ENCODE measurements around the gene SERHL2. TPM values are rescaled to one million over a fixed set of nuclear protein-coding genes. Genes with fewer than 3 reads are reported as not detected.
A peak's percentile ranks its signal among the peaks of the same experiment; 100 is the strongest.

Gene SERHL2
- total RNA-seq, 1 experiment from 2014 or later: 1.0 TPM

GRCh38 chr22:42562279-42562678 lies 8.5 kb downstream of the SERHL2 start:
- peak overlapping the region in 2 of 3 experiments; percentile 31 to 83; a peak in 1 of 7 replicates for H3K27ac Mint-ChIP-seq
- WGBS (ENCODE audit: extremely low coverage, insufficient read length, low lambda C conversion rate): no CpG with 5 or more reads among the region's 8 CpGs
- no peak overlapping the region for H3K27ac ChIP-seq (ENCODE audit: insufficient read length, low read depth, low read length)

More at GRCh38 chr22:42562279-42562678, 8.5 kb downstream of the SERHL2 start:
- no peak overlapping the region for H3K14ac ChIP-seq (ENCODE audit: insufficient read depth, low read length)
- DNase-seq: no peak
- no peaks in the 10 kb centered on the region for H3K79me1 ChIP-seq (ENCODE audit: insufficient read depth, low read depth, low read length, poor library complexity, severe bottlenecking)
- H4K5ac ChIP-seq (ENCODE audit: insufficient read length, low read depth, low read length): no peak overlapping the region
- H2BK12ac ChIP-seq (ENCODE audit: insufficient read length, low read depth, low read length): no peak overlapping the region
- no peak for TF ChIP-seq CTCF (conservative IDR thresholded peaks at IDR 0.05)
- no peak overlapping the region for H3K18ac ChIP-seq (ENCODE audit: insufficient read length, low read depth, low read length)
- H3K4me2 ChIP-seq (ENCODE audit: insufficient read depth, insufficient read length, low read length): no peak overlapping the region
- H3K4me3 Mint-ChIP-seq: no peak overlapping the region
- H3K79me2 ChIP-seq (ENCODE audit: insufficient read depth, low read length): no peaks in the 10 kb centered on the region
- no peaks in the 10 kb centered on the region for H3K23me2 ChIP-seq (ENCODE audit: insufficient read length, low read depth, low read length, poor library complexity, severe bottlenecking)
- no peak overlapping the region for H2AK5ac ChIP-seq (ENCODE audit: insufficient read length, low read length)
- H3K9ac ChIP-seq (ENCODE audit: extremely low read depth, insufficient read length, low read length): no peak overlapping the region
- H3K4me1 Mint-ChIP-seq: peaks cover 9 to 21% of the 10 kb centered on the region in 2 experiments
- no peak overlapping the region for H4K8ac ChIP-seq (replicated peaks; ENCODE audit: insufficient read length, low read depth, low read length)
- H3K4me1 ChIP-seq (ENCODE audit: insufficient read depth, low read length): peaks cover 4% of the 10 kb centered on the region; the same call in 1 of the 2 replicates
- H3K4ac ChIP-seq (ENCODE audit: low read depth, low read length): no peak overlapping the region
- H3K27me3 Mint-ChIP-seq (ENCODE audit: low read depth): peaks cover 35% of the 10 kb centered on the region
- no peak overlapping the region for H3K56ac ChIP-seq (ENCODE audit: insufficient read length, low read depth, low read length)
- no peak overlapping the region for H2BK120ac ChIP-seq (ENCODE audit: low read depth, low read length, poor library complexity, severe bottlenecking)
- no peak overlapping the region for H2BK5ac ChIP-seq (ENCODE audit: insufficient read length, low read length)
- H3K9me3 Mint-ChIP-seq: peaks cover 0 to 3% of the 10 kb centered on the region in 2 experiments; a peak in 1 of 5 replicates
- H2BK15ac ChIP-seq (ENCODE audit: low read depth, low read length): no peak overlapping the region
- no peak overlapping the region for H2BK20ac ChIP-seq (ENCODE audit: low read depth, low read length, poor library complexity, severe bottlenecking)
- no peak overlapping the region for H2AFZ ChIP-seq (ENCODE audit: low read length)
- no peak overlapping the region for H3K23ac ChIP-seq (ENCODE audit: insufficient read length, low read depth, low read length)
- peaks cover 0 to 9% (median 3%) of the 10 kb centered on the region in 3 experiments; a peak in 5 of 7 replicates for H3K36me3 Mint-ChIP-seq (ENCODE audit: insufficient read depth in 1 of 3, low read depth in 3 of 3)
- H3T11ph ChIP-seq (ENCODE audit: low read length): no peak overlapping the region
- no peaks in the 10 kb centered on the region for H3K9me3 ChIP-seq (ENCODE audit: control insufficient read depth, low read depth, low read length)
- H3K27me3 ChIP-seq (ENCODE audit: insufficient read depth, low read length): no peaks in the 10 kb centered on the region
- H4K20me1 ChIP-seq (ENCODE audit: control insufficient read depth, insufficient read depth, insufficient read length): no peaks in the 10 kb centered on the region
- H4K91ac ChIP-seq (ENCODE audit: insufficient read length, low read depth, low read length): no peak overlapping the region
